COR-L47 (cell line): ENCODE results near the gene FYN.
A peak's percentile ranks its signal among the peaks of the same experiment; 100 is the strongest.
"Not testable (repeated sequence)": the region's sequence is repeated elsewhere in the genome, so short reads cannot be mapped to it uniquely, and the experiment has no call there.

Experiments
- DNase-seq: peaks from one replicate; lab custom pipeline; 2025; lab: John Stamatoyannopoulos, UW

Gene FYN

GRCh38 chr6:111789598-111789997 lies 83.7 kb downstream of the FYN start:
- DNase-seq = no peak

- no peak for DNase-seq
These were observed 84.6 kb downstream of the FYN start for GRCh38 chr6:111788379-111789276.

GRCh38 chr6:111786151-111786550 lies 87.1 kb downstream of the FYN start:
- not testable (repeated sequence) for DNase-seq

- peak; percentile 72 for DNase-seq
These were observed 88.8 kb downstream of the FYN start for GRCh38 chr6:111784433-111784832.

DNA sequence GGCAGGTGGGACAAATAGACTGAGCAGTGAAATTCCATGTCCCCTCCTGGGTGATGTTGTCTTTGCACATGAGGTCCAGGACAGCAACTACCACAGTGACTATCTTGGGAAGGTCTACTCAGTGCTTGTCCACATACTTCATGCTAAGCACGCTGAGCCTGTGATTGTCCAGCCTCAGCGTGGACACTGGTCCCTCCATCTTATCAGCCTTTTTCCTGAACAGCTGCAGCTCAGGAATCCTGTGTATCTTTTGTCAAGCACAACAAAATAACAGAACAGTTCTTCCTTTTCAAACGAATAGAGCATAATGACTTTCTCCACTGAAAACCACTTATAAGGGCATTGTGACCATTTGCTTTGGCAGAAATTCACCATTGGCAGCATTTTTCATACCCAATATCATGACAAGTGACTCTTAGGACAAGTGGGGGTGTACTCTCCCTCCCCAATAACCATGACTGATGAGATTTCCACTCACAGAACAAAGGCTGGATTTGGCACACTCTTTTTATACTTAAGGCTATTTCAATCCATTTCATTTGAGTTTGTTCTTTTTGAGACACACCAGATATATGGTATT lies 90.3 kb downstream of the FYN start:
- DNase-seq = no peak

- no peak for DNase-seq
These were observed 91.0 kb downstream of the FYN start for GRCh38 chr6:111782192-111782809.

GRCh38 chr6:111781041-111781708 lies 92.1 kb downstream of the FYN start:
- no peak for DNase-seq

DNA sequence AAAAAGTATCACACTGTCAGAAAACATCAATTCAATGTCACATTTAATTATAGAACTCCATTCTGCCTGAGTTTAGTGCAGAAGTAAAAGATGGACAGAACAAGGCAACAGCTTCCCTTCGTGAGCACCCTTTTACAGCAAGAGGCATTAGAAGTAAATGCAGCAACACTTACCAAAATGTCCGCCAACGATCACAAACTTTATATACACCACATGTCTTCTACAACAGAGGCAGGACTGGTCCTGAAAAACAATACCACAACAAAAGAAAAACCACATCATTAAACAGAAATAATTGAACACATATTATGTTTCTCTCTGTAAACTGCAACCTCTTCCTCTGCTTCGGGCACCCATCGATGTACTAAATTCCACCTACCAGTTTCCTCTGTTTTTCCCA lies 92.9 kb downstream of the FYN start:
- no peak for DNase-seq

DNA sequence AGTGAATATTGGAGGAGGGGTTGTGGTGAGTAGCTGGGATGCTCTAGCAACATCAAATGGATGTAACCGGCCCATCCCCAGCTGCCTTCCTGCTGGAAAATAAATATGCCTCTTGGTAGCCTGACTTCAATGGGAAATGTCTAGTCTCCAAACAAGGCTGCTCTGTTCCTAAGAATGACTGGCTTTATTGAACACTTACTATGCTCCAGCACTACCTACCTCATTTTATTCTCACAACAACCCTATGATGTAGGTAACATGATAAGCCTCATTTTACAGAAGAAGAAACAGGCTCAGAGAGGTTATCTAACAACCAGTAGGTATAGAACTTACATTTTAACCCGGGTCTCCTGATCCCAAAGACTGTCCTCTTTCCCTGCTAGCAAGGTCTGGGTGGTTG lies 93.6 kb downstream of the FYN start:
- no peak for DNase-seq

DNA sequence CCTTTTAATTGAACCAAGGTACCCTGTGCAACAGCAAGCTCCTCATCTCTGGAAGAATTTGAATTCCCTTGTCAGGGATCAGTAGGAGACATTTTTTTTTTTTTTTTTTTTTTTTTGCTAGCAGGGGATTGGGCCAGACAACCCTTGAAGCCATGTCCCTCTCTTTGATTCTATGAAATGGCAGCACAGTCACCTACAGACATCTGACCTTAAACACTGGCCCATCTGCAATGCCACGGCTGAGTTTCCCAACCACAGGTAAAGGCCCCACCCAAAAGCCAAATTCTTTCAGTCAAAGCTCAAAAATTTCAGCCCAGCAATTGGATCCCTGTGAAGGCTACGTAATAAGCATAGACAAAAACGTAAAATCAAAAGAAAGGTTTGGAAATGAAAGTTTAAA lies 94.2 kb downstream of the FYN start:
- no peak for DNase-seq

GRCh38 chr6:111777357-111777756 lies 95.9 kb downstream of the FYN start:
- DNase-seq = no peak

- DNase-seq = no peak
These were observed 96.7 kb downstream of the FYN start for GRCh38 chr6:111776236-111777221.

GRCh38 chr6:111775145-111775922 lies 97.9 kb downstream of the FYN start:
- DNase-seq = no peak

DNA sequence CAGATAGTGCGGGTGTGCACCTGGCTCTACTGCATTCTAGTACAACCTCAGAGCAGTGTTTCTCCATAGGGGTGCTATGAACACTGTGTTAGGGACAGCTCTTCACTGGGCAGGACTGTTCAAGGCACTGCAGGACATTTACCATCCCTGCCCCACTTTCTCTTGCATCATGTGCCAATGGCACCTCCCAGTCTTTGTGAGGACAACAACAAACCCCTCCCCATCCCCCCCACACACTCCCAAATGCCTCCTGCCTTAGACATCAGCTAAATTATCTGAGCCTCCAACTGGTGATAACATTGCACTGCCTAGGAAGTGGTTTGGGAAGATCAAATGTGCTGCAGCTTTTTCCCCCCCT lies 98.9 kb downstream of the FYN start:
- no peak for DNase-seq

- no peak for DNase-seq
These were observed 99.5 kb downstream of the FYN start for GRCh38 chr6:111773501-111774345.

DNA sequence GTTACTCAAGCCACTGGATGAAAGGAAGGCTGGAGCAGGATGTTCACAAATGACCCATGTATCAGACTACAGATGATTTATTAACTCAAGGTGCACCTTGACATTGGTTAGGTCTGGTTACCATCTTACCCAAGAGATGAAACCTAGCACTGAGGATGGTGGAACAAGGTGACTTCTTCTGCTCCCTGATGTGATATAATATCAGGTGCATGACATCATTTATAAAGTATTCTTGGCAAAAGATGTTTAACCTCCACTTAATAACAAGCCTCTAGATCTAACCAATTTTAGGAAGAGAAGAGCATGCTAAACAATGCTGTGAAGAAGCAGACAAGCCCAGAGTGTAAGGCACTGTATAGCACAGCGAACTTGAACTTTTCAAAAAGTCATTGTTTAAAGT lies 100.9 kb downstream of the FYN start:
- no peak for DNase-seq

GRCh38 chr6:111771629-111772028 lies 101.6 kb downstream of the FYN start:
- no peak for DNase-seq

GRCh38 chr6:111771094-111771432 lies 102.2 kb downstream of the FYN start:
- no peak for DNase-seq

DNA sequence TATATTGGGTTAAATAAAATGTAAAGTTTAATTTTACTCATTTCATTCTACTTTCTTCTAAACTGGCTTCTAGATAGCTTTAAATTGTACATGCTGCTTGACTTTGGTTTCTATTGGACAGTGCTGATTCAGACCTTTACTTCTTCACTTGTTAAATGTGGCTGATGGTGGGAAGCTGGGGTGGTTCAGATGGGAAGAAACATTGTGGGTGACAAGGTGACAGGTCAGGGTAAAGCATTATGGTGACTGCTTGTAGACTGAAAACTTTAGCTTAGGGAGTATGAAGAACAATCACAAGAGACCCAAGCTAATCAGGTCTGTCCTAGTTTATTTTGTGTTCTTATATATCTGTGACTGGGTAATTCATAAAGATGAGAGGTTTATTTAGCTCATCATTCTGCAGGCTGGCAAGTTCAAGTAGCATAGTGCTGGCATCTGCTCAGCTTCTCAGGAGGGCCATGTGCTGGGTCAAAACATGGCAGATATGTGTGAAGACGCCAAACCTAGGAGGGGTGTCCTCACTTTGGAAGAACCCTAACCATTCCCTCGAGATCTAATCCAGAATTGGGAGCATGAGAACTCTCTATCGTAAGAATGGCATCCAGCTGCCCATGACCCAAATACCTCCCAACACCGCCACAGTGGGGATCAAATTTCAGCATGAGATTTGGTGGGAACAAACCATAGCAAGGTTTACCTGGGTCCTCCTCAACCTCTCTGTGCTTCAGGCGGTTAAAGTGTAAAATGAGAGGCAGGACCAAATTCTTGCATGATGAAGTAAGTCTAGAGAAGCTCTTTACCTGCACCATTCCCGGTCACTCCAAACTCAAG lies 102.8 kb downstream of the FYN start:
- DNase-seq = no peak
